DND-41 (cell line): Measurements from ENCODE around the gene WDR83.

Experiments used
- CTCF ChIP-seq: IDR thresholded peaks from 2 replicates; pipeline ENCODE4 v1.5.1; 2012; ENCODE audit warnings: borderline replicate concordance, low read length, moderate library complexity, mild to moderate bottlenecking; ENCODE audit not compliant: poor library complexity, severe bottlenecking; ENCODE audit errors: extremely low read depth
- EZH2 ChIP-seq: IDR thresholded peaks from 3 replicates; pipeline ENCODE4 v1.6.1; 2012; ENCODE audit warnings: borderline replicate concordance, low read depth, mild to moderate bottlenecking, moderate library complexity, low read length, inconsistent platforms; ENCODE audit not compliant: severe bottlenecking

GRCh38 chr19:12668346-12668745, 1.7 kb downstream of the WDR83 start:
- TF ChIP-seq CTCF (no peak), EZH2 (no peak)
